Stomach (tissue), 9 donors: ENCODE measurements around the gene RNF220. TPM values are rescaled to one million over a fixed set of nuclear protein-coding genes. Genes with fewer than 3 reads are reported as not detected.

ENCODE experiments used
- DNase-seq, 2 donors: peaks; one replicate each; pipeline versions ENCODE4 v3.0.0 to v3.0.0-alpha.2; 2013 to 2019
- H3K27ac ChIP-seq, 5 donors: fragments of 200-600 bp in 4 of 5; sonication (generic) in 4 of 5; one replicate each; pipeline ENCODE4 v1.5.1; 2013 to 2019; ENCODE audit warnings: mild to moderate bottlenecking in 1 of 5, moderate library complexity in 1 of 5
- H3K27me3 ChIP-seq, 3 donors: fragments of 200-600 bp; sonication (generic); one replicate each; pipeline ENCODE4 v1.5.1; 2017 to 2019; ENCODE audit warnings: mixed run types in 1 of 3
- H3K36me3 ChIP-seq, 4 donors: fragments of 200-600 bp; sonication (generic); 1 replicate in 3 of 4; 2 replicates in 1 of 4; pipeline ENCODE4 v1.5.1; 2016 to 2019
- H3K4me1 ChIP-seq, 4 donors: fragments of 200-600 bp; sonication (generic); one replicate each; pipeline ENCODE4 v1.5.1; 2016 to 2019
- H3K4me3 ChIP-seq, 4 donors: fragments of 200-600 bp; sonication (generic) in 3 of 4; one replicate each; pipeline ENCODE4 v1.5.1; 2016 to 2019; ENCODE audit warnings: mild to moderate bottlenecking in 1 of 4
- H3K9me3 ChIP-seq, 4 donors: fragments of 200-600 bp; sonication (generic); one replicate each; pipeline ENCODE4 v1.5.1; 2016 to 2019
- EP300 ChIP-seq: sonication (generic); formaldehyde crosslinking; IDR thresholded peaks from one replicate; pipeline ENCODE4 v1.6.1; 2017; ENCODE audit warnings: antibody characterized with exemption
- POLR2A ChIP-seq, 4 donors: fragments of 450-650 bp; IDR thresholded peaks; one replicate each; pipeline ENCODE4 v1.6.1; 2016; ENCODE audit warnings: antibody characterized with exemption in 4 of 4, control low read depth in 2 of 4, mild to moderate bottlenecking in 1 of 4, moderate library complexity in 1 of 4
- POLR2AphosphoS5 ChIP-seq, 3 donors: sonication (generic); formaldehyde crosslinking; IDR thresholded peaks; one replicate each; pipeline ENCODE4 v1.6.1; 2016; ENCODE audit warnings: antibody characterized with exemption in 3 of 3
- WGBS, 5 donors: extraction: QIAGEN DNeasy Blood & Tissue Kit in 3 of 5; methylation state at CpG; one replicate each; pipeline versions ENCODE4 v1.1.5 to v1.1.7; 2013 to 2018; 5-methylcytosine and 5-hydroxymethylcytosine counted together
- intact Hi-C: fragments of 100-400 bp; cut with DNase I; formaldehyde crosslinking; loops from one replicate; pipeline ENCODE4 v1.15.1; 2023; ENCODE audit warnings: low total_unique reads
- polyA plus RNA-seq, 3 donors: library from polyadenylated mRNA; stranded (reverse); fragments of 200-250 nt; gene quantifications; one replicate each; pipeline ENCODE4 v1.2.3, GENCODE V29; 2013
- total RNA-seq, 5 donors: library from RNA; depleted of rRNA; stranded (reverse); fragments of >200 nt; gene quantifications; one replicate each; pipeline versions ENCODE4 v1.1.0 to v1.2.3, GENCODE V29; 2014 to 2016
- TF ChIP-seq, protein P1 (sequence below), 7 experiments: fragments of 450-650 bp in 4 of 7; fragments of 200-600 bp in 3 of 7; sonication (generic) in 3 of 7; IDR thresholded peaks; one replicate each; pipeline ENCODE4 v1.5.1; 2016 to 2019; ENCODE audit warnings: antibody characterized with exemption in 7 of 7, control low read depth in 2 of 7, mild to moderate bottlenecking in 1 of 7
- donor health status: healthy with polysubstance abuse.
- donor health status: Bipolar disorder and iron deficiency.
- donor health status: healthy.

The RNF220 gene
- total and polyA plus RNA-seq, 8 donors, result 21.0 to 207 (median 47.2) TPM

DNA sequence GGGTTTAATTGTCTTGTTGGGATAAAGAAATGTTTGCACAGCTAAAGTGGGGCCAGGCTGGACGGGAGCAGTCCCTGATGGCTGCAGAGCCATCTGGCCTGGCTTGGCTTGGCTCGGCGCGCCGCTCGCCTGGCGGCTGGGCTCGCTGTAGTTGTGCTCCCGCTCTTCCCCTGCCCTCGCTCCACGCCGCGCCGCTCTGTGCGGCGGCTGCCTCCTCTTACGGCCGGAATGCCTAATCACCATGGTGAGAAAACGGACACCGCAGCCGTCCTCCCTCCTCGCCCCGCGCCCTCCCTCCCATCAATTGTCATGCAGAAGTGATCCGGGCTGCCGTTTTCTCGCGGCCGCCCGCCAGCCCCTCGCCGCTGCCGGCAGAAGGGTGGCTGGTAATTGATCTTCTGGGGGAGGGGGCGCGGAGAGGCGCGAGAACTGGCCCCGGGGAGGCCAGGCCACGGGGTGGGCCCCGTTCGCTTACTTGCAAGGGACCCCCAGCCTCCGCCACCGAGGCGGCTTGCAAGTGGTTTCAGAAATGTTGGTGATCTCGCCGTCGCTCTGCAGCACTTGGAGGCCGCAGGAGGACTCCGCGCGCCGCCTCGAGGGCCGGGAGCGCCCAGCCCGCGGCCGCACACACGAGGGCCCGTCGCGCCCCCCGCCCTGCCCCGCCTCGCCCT is 12.4 kb downstream of the RNF220 start:
- WGBS, 5 donors, result 2 to 4% (median 4%) methylated on average over 17 to 65 of the region's 65 CpGs
- Histone ChIP-seq H3K4me3 (peak overlapping the region; percentile 29 to 50 (median 38)), H3K36me3 (no peaks in the 10 kb centered on the region), H3K27ac (no peak overlapping the region), H3K27me3 (peaks cover 14 to 100% (median 90%) of the 10 kb centered on the region in 3 donors), H3K9me3 (no peaks in the 10 kb centered on the region), H3K4me1 (peaks cover 10 to 17% (median 14%) of the 10 kb centered on the region in 4 donors)
- intact Hi-C loops, result no loop called here
- TF ChIP-seq EP300 (no peak), POLR2AphosphoS5 (IDR thresholded peaks at IDR 0.05) (no peak), POLR2A (IDR thresholded peaks at IDR 0.05) (no peak)
- TF ChIP-seq, protein P1, sequence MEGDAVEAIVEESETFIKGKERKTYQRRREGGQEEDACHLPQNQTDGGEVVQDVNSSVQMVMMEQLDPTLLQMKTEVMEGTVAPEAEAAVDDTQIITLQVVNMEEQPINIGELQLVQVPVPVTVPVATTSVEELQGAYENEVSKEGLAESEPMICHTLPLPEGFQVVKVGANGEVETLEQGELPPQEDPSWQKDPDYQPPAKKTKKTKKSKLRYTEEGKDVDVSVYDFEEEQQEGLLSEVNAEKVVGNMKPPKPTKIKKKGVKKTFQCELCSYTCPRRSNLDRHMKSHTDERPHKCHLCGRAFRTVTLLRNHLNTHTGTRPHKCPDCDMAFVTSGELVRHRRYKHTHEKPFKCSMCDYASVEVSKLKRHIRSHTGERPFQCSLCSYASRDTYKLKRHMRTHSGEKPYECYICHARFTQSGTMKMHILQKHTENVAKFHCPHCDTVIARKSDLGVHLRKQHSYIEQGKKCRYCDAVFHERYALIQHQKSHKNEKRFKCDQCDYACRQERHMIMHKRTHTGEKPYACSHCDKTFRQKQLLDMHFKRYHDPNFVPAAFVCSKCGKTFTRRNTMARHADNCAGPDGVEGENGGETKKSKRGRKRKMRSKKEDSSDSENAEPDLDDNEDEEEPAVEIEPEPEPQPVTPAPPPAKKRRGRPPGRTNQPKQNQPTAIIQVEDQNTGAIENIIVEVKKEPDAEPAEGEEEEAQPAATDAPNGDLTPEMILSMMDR (IDR thresholded peaks at IDR 0.05), result no peak
- peak; percentile 33 to 80 for DNase-seq

- Histone ChIP-seq H3K27me3 (peaks cover 14 to 99% (median 87%) of the 10 kb centered on the region in 3 donors), H3K4me1 (peaks cover 10 to 18% (median 15%) of the 10 kb centered on the region in 4 donors), H3K36me3 (no peaks in the 10 kb centered on the region), H3K9me3 (no peaks in the 10 kb centered on the region), H3K27ac (no peak overlapping the region), H3K4me3 (peak overlapping the region; percentile 29 to 50 (median 38))
- DNase-seq, result peak in 1 of 2 donors; percentile 29
- 3 to 7% (median 6%) methylated on average over 41 to 46 of the region's 46 CpGs for WGBS, 5 donors
- TF ChIP-seq POLR2A (IDR thresholded peaks at IDR 0.05) (no peak), EP300 (no peak), POLR2AphosphoS5 (IDR thresholded peaks at IDR 0.05) (no peak)
- TF ChIP-seq, protein P1 (IDR thresholded peaks at IDR 0.05), result no peak
- intact Hi-C loops, result no loop called here
Measured at GRCh38 chr1:44418022-44418673, 13.1 kb downstream of the RNF220 start.

DNA sequence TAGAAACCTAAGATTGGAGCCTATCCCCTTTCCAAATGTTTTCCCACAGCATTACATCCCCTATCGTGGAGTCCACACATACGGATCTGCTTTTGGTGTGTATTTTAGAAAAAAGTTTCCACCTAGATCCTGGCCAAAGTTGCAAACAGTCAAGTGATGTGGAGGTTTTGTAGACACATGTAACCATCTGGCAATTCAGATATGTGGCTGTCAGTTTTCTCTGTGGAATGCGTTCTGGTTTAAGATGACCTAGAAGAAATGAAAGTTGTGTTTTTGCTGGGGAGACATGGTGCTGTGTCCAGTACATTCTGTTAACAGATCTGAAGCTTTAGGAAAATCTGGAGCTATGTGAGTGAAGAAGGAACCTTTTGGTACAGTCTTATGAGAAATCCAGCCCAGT is 14.8 kb downstream of the RNF220 start:
- intact Hi-C loops, result no loop called here
- DNase-seq, result no peak
- Histone ChIP-seq H3K36me3 (no peaks in the 10 kb centered on the region), H3K4me1 (peaks cover 10 to 34% (median 27%) of the 10 kb centered on the region in 4 donors), H3K27ac (no peak overlapping the region), H3K9me3 (no peaks in the 10 kb centered on the region), H3K4me3 (no peak overlapping the region), H3K27me3 (peaks cover 14 to 95% (median 71%) of the 10 kb centered on the region in 3 donors)
- TF ChIP-seq, protein P1 (IDR thresholded peaks at IDR 0.05), result no peak
- TF ChIP-seq EP300 (no peak), POLR2AphosphoS5 (IDR thresholded peaks at IDR 0.05) (no peak), POLR2A (IDR thresholded peaks at IDR 0.05) (no peak)
- WGBS, 5 donors, result 57 to 78% (median 67%) methylated on average over 3 of the region's 3 CpGs

- Histone ChIP-seq H3K27me3 (peaks cover 14 to 95% (median 65%) of the 10 kb centered on the region in 3 donors), H3K4me3 (no peak overlapping the region), H3K9me3 (no peaks in the 10 kb centered on the region), H3K36me3 (no peaks in the 10 kb centered on the region), H3K27ac (no peak overlapping the region), H3K4me1 (peaks cover 10 to 34% (median 27%) of the 10 kb centered on the region in 4 donors)
- intact Hi-C loops, result no loop called here
- DNase-seq, result no peak
- TF ChIP-seq POLR2AphosphoS5 (IDR thresholded peaks at IDR 0.05) (no peak), EP300 (no peak), POLR2A (IDR thresholded peaks at IDR 0.05) (no peak)
- TF ChIP-seq, protein P1 (IDR thresholded peaks at IDR 0.05), result no peak
- 65 to 84% (median 75%) methylated on average over 2 of the region's 2 CpGs for WGBS, 5 donors
Measured at GRCh38 chr1:44420535-44420934, 15.5 kb downstream of the RNF220 start.
